Measurements from ENCODE around the gene ACAP2. TPM values are rescaled to one million over a fixed set of nuclear protein-coding genes. Genes with fewer than 3 reads are reported as not detected.
"Not testable (repeated sequence)": the region's sequence is repeated elsewhere in the genome, so short reads cannot be mapped to it uniquely, and the experiment has no call there.

Gene ACAP2
- total RNA-seq, 1 experiment from 2014 or later: 42.3 TPM

DNA sequence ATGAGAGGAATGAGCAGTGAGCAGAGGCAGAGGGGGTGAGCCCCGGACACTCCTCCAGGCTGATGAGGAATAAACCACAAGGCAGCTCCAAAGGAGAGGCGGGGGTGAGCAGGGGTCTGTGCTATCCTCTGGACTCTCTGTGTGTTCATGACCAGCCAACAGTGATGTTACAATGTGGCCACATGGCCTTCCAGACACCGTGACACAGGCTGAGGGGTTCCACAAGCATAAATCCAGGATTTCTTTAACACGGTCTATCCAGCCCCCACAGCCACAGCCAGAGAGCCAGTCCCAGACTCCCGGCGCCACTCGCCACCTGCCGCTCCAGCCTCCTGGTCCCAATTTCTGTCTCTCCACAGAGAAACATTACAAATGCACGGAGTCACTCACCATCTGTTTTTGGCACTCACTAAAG lies 196.2 kb downstream of the ACAP2 start:
- peak; percentile 53 for DNase-seq (ENCODE audit: low read depth)

GRCh38 chr3:195245531-195245951 lies 197.3 kb downstream of the ACAP2 start:
- DNase-seq (ENCODE audit: low read depth): no peak

DNA sequence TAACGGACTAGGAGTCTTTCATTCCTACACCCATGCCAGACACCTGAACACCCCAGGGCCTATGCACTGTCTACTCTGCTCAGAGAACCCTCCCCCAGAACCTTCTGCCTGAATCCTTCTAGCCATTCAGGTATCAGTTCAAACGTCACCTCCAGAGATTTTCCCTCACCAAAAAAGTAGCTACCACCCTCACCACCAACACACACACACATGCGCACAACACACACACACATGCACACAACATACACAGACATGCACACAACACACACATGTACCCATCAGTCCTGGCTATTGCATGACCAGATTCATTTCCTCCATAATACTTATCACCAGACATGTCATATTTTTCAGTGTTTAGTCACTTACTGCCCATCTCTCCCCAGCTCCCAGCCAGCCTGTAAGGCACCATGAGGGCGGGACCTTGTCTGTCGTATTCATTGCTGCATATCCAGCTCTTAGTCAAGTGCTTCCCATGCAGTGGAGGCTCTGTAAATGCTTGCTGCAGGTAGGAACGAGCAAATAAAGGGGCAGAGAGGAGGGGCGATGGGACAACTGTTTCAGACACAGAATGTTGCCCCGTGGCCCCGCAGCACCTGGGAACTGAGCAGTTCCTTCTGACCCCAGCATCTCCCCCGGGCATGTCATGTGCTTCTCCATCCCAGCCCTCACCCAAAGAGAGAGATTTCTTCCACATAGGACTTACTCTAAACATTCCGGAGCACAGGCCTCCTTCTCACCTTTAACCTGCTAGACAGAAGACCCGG lies 201.0 kb downstream of the ACAP2 start:
- no peak for DNase-seq (ENCODE audit: low read depth)

DNA sequence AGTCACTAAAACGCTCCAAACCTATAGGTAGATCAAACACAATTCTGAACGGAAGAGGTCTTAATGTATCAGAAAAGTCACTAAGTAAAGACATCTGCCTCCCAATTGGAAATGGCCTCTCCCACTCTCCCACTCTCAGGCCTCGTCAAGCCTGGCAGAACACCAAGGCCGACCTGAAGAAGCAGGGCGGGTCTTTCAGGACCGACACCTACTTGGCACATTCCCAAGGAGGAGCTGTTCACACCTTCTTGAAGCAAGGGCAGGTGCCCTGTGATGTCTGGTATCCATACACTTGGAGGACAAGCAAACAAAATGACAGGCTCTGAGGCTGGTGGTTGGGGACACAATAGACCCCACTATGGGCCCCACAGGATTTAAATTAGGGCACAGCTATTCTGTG lies 201.9 kb downstream of the ACAP2 start:
- no peak for DNase-seq (ENCODE audit: low read depth)

DNA sequence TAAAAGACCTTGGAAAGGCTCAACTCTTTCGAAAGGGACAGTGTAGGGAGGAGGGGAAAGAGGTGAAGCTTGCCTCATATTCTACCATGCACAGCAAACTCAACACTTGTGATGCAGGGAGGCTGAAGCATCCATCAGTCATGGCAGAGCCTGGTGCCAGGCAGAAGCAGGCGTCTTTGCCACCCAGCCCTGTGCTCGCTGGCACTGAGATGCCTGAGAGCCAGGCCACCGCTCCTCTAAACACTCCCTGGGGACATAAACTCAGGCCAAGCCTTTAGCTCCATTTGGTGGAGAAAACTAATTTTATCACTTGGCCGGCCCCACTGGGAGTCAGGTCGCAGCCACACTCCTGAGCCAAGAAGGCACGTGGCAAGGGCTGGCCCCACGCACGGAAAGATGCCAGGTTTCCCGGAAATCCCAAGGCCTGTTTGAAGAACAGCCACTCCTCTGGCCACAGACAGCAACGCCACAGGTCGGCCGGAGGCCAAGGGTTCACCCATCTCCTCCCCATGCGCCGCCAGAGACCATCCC lies 202.6 kb downstream of the ACAP2 start:
- DNase-seq (ENCODE audit: low read depth): no peak

- no peak for DNase-seq (ENCODE audit: low read depth)
Measured at GRCh38 chr3:195239121-195239520, 203.7 kb downstream of the ACAP2 start.

DNA sequence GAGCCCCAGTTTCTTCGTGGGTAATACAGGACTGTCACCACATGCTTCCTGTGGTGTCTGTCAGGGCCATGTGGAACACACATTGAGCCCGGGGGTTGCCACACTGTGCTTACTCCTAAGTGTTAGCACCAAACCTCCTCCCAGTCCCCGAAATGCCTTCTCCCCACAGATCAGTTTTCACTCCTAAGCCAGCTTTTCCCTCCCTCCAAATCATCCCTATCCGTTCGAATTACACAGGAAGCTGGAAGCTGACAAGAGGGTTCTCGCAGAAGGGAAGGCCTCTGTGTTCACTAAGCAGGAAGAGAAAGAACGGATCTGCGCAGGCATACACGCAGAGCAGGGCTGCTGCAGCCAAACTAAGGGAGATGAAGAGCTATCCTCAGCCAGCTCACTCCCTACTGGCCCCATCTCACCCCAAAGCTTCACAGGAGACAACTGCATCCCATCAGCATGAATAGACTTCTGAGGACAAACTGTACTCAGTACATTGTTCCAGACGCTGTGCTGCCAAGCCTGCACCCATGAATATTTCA lies 204.2 kb downstream of the ACAP2 start:
- no peak for DNase-seq (ENCODE audit: low read depth)

- no peak for DNase-seq (ENCODE audit: low read depth)
Measured at GRCh38 chr3:195238081-195238571, 204.7 kb downstream of the ACAP2 start.

GRCh38 chr3:195236801-195237570 lies 205.8 kb downstream of the ACAP2 start:
- DNase-seq (ENCODE audit: low read depth): no peak

GRCh38 chr3:195236076-195236798 lies 206.6 kb downstream of the ACAP2 start:
- DNase-seq (ENCODE audit: low read depth): no peak

DNA sequence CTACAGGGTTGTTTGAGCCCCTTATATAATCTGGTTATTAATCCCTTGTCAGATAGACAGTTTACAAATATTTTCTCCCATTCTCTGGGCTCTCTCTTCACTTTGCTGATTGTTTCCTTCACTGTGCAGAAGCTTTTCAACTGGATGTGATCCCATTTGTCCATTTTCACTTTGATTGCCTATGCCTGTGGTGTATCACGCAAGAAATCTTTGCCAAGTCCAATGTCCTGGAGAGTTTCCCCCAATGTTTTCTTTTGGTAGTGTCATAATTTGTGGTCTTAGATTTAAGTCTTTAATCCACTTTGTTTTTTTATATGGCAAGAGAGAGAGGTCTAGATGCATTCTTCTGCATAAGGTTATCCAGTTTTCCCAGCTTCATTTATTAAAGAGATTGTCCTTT lies 212.6 kb downstream of the ACAP2 start:
- DNase-seq (ENCODE audit: low read depth): peak; percentile 9

DNA sequence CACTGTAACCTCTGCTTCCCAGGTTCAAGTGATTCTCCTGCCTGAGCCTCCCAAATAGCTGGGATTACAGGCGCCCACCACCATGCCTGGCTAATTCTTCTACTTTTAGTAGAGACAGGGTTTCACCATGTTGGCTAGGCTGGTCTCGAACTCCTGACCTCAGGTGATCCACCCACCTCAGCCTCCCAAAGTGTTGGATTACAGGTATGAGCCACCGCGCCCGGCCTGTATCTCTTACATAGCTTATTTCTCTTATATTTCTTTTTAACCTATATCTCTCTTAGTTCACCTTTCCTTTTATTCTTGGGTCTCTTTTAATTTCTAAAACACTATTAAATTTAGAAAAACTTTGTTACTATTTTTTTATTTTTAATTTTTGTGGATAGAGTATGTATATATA lies 213.9 kb downstream of the ACAP2 start:
- DNase-seq (ENCODE audit: low read depth): not testable (repeated sequence)

DNA sequence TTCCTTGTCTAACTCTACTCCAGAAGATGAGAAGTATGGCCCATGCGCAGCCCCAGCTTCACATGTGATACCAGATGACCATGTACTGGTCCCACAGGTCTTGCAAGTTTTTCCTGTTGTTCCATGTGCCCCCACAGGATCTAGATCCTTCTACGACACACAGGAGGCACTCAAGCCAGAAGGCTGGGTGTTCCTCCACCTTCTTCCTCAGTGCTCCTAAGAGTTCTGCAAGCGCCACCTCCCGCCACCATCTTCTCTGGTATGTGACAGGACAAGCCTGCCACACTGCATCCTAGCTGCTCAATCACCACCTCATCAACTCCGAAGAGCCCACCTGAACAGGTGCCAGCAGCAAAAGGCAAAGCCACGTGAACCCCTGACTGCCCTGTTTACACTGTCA lies 214.9 kb downstream of the ACAP2 start:
- DNase-seq (ENCODE audit: low read depth): no peak

GRCh38 chr3:195226900-195227447 lies 215.8 kb downstream of the ACAP2 start:
- no peak for DNase-seq (ENCODE audit: low read depth)

DNA sequence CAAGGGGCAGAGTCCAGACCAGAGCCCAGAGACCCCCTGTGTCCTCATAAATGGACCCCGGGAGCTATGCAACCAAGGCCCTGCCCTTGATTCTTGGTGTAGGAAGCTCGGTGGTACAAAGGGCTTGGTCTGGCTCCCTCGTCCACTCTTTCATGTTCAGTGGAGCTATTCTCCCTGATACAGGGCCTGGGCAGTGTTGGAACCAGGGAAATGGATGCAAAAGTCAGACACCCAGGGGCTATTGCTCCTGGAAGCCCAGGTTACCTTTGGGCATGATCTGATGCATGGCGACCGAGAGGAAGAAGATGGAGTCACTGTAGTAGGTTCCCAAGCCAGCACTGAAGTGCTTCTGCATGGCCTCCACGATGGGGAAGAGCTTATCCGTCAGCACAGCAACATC lies 216.4 kb downstream of the ACAP2 start:
- DNase-seq (ENCODE audit: low read depth): no peak

- no peak for DNase-seq (ENCODE audit: low read depth)
Measured at GRCh38 chr3:195224980-195225580, 217.7 kb downstream of the ACAP2 start.

Other genes with a start within 250 kb of the ACAP2 start
- gene XXYLT1, start 171.9 kb downstream of the ACAP2 start, total RNA-seq (2014; rRNA removed): 18.0 and 19.2 TPM in 2 replicates
- gene PPP1R2, start 100.3 kb upstream of the ACAP2 start, total RNA-seq (2014; rRNA removed): 27.7 and 30.8 TPM in 2 replicates
- gene APOD, start 140.9 kb upstream of the ACAP2 start, total RNA-seq (2014; rRNA removed): 2.8 and 3.8 TPM in 2 replicates